ENCODE results near the gene MICU2. TPM values are rescaled to one million over a fixed set of nuclear protein-coding genes. Genes with fewer than 3 reads are reported as not detected.

The MICU2 gene
- polyA plus RNA-seq, 1 experiment, result 20.3 TPM

GRCh38 chr13:21445759-21446158 lies 158.2 kb downstream of the MICU2 start:
- TF ChIP-seq CTCF (IDR thresholded peaks at IDR 0.05; ENCODE audit: insufficient read depth, low read depth, low read length), result no peak
- Histone ChIP-seq H3K27me3 (ENCODE audit: control insufficient read depth, insufficient read depth, low read length) (no peaks in the 10 kb centered on the region), H3K36me3 (ENCODE audit: control insufficient read depth, insufficient read depth, low read length) (no peaks in the 10 kb centered on the region), H3K4me3 (ENCODE audit: low read depth, low read length) (no peak overlapping the region)
- no peak for DNase-seq (ENCODE audit: low read depth)
- ChIA-PET CTCF (no interaction called here), POLR2A (no interaction called here)

GRCh38 chr13:21443171-21443570 lies 160.8 kb downstream of the MICU2 start:
- ChIA-PET POLR2A (no interaction called here), CTCF (interaction anchor here (0.6 kb wide), 1 partner anchor 469 kb away, joined by 3 read pairs; no protein-coding TSS in a partner anchor)
- Histone ChIP-seq H3K4me3 (ENCODE audit: low read depth, low read length) (no peak overlapping the region), H3K36me3 (ENCODE audit: control insufficient read depth, insufficient read depth, low read length) (no peaks in the 10 kb centered on the region), H3K27me3 (ENCODE audit: control insufficient read depth, insufficient read depth, low read length) (no peaks in the 10 kb centered on the region)
- no peak for DNase-seq (ENCODE audit: low read depth)
- TF ChIP-seq CTCF (IDR thresholded peaks at IDR 0.05; ENCODE audit: insufficient read depth, low read depth, low read length), result no peak

Small RNAs within 50 kb of the gene (small RNA-seq; reads per million reads assigned to genes)
- gene RNU6-59P (ENCODE audit: insufficient read length, low read depth, low replicate concordance), result not detected

Other genes with a start within 250 kb of the MICU2 start
- gene ZDHHC20, start 144.9 kb downstream of the MICU2 start, polyA plus RNA-seq (2011; rRNA removed), result 20.2 and 51.3 TPM in 2 replicates
- 0.10 TPM in 1 of 2 replicates, not detected in the other for gene FGF9, start 66.9 kb upstream of the MICU2 start, polyA plus RNA-seq (2011; rRNA removed)